ENCODE results near the gene GJA5.

The GJA5 gene

DNA sequence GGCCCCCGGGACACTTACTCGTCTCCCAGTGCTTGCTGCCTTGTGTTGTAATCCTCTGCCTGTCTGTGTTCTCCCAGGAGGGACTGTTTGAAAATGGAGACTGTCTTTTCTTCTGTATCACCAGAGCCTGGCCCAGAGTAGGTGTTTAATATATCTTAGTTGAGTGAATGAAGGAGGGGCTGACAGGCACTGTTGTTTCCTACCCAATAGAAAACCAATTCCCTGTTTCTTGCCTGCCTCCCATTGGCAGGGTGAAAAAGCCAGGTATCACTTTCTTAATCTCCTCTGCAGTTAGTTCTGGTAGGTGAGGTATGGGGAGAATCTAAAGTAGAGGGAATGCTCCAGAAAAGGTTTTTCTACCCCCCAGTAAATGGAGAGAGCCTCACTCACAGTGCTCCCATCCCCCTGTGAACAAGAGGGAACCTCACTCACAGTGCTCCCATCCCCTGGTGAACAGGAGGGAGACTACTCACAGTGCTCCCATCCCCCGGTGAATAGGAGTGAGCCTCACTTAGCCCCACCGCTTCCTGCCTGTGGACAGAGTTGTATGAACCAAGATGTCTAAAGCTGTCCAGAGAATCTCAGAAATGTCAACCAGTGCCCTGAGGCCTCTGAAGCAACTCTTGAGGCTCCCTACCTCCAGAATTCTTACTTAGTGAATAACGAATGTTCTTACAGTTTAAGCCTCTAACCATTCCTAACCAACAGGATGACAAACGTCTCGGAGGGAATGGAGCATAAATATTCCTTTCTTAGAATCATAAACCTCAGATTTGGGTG is at the start of gene GJA5:
TSS of gene GJA5 (minus strand) at position 122 of the 780 bp plus-strand sequence. CDS start 1,364 bp downstream, outside the sequence.
- DNase-seq = no peak
- Mint-ChIP-seq H3K27me3 (peaks cover 19% of the 10 kb centered on the region), H3K9me3 (no peaks in the 10 kb centered on the region), H3K4me1 (peaks cover 34% of the 10 kb centered on the region), H3K27ac (peak within 1 kb of the TSS; percentile 17), H3K36me3 (peaks cover 3% of the 10 kb centered on the region), H3K4me3 (no peak within 1 kb of the TSS)
- CTCF ChIA-PET = no interaction called here

DNA sequence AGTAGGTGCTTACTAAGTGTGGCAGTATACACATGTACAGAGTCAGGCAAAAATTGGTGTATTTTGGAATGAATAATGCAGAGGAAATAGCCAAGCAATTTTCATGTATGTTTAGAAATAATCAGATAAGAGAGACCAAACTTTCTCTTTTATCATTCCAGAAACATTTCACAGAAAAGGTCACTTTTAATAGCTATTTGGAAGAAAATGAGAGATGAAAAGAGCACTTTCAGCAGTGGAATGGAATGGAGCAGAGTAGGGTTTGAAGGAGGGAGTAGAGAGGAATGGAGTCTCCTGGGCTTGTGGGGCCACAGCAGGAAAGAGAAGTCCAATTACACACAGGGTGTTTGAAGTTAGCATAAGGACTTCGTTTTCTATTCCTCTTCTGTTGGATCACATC is 48.8 kb upstream of the GJA5 start:
- Mint-ChIP-seq H3K4me1 (no peaks in the 10 kb centered on the region), H3K27ac (no peak overlapping the region), H3K9me3 (no peaks in the 10 kb centered on the region), H3K4me3 (no peak overlapping the region), H3K36me3 (no peaks in the 10 kb centered on the region), H3K27me3 (peaks cover 4% of the 10 kb centered on the region)
- CTCF ChIA-PET = no interaction called here
- DNase-seq = no peak

DNA sequence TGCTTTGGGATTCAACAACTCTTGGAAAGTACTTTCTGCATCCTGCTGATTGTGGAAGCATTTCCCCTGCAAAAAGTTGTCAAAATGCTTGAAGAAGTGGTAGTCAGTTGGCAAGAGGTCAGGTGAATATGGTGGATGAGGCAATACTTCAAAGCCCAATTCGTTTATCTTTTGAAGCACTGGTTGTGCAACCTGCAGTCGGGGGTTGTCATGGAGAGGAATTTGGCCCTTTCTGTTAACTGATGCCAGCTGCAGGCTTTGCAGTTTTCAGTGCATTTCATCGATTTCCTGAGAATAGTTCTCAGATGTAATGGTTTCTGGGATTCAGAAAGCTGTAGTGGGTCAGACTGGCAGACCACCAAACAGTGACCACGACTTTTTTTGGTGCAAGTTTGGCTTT is 47.6 kb upstream of the GJA5 start:
- H3K4me1 Mint-ChIP-seq = no peaks in the 10 kb centered on the region
- no peaks in the 10 kb centered on the region for H3K27me3 Mint-ChIP-seq
- DNase-seq = no peak
- H3K36me3 Mint-ChIP-seq = no peaks in the 10 kb centered on the region
- CTCF ChIA-PET = no interaction called here
- no peaks in the 10 kb centered on the region for H3K9me3 Mint-ChIP-seq
- no peak overlapping the region for H3K27ac Mint-ChIP-seq
- H3K4me3 Mint-ChIP-seq = no peak overlapping the region

GRCh38 chr1:147807405-147807804 is 47.0 kb upstream of the GJA5 start:
- no peak overlapping the region for H3K4me3 Mint-ChIP-seq
- no peaks in the 10 kb centered on the region for H3K4me1 Mint-ChIP-seq
- H3K9me3 Mint-ChIP-seq = no peaks in the 10 kb centered on the region
- no peak for DNase-seq
- no peaks in the 10 kb centered on the region for H3K27me3 Mint-ChIP-seq
- H3K27ac Mint-ChIP-seq = no peak overlapping the region
- CTCF ChIA-PET = no interaction called here
- H3K36me3 Mint-ChIP-seq = no peaks in the 10 kb centered on the region

GRCh38 chr1:147804942-147805723 is 44.7 kb upstream of the GJA5 start:
- no peaks in the 10 kb centered on the region for H3K9me3 Mint-ChIP-seq
- no peak overlapping the region for H3K4me3 Mint-ChIP-seq
- no peaks in the 10 kb centered on the region for H3K36me3 Mint-ChIP-seq
- H3K4me1 Mint-ChIP-seq = no peaks in the 10 kb centered on the region
- CTCF ChIA-PET = no interaction called here
- no peak for DNase-seq
- no peaks in the 10 kb centered on the region for H3K27me3 Mint-ChIP-seq
- no peak overlapping the region for H3K27ac Mint-ChIP-seq

- H3K9me3 Mint-ChIP-seq = no peaks in the 10 kb centered on the region
- H3K27me3 Mint-ChIP-seq = peaks cover 14% of the 10 kb centered on the region
- no peak overlapping the region for H3K27ac Mint-ChIP-seq
- DNase-seq = no peak
- no peak overlapping the region for H3K4me3 Mint-ChIP-seq
- H3K4me1 Mint-ChIP-seq = no peaks in the 10 kb centered on the region
- CTCF ChIA-PET = no interaction called here
- no peaks in the 10 kb centered on the region for H3K36me3 Mint-ChIP-seq
These were observed 40.4 kb upstream of the GJA5 start for GRCh38 chr1:147800804-147801203.

GRCh38 chr1:147798731-147799130 is 38.3 kb upstream of the GJA5 start:
- Mint-ChIP-seq H3K4me1 (no peaks in the 10 kb centered on the region), H3K9me3 (no peaks in the 10 kb centered on the region), H3K4me3 (no peak overlapping the region), H3K27me3 (peaks cover 19% of the 10 kb centered on the region), H3K27ac (no peak overlapping the region), H3K36me3 (no peaks in the 10 kb centered on the region)
- no peak for DNase-seq
- CTCF ChIA-PET = no interaction called here

DNA sequence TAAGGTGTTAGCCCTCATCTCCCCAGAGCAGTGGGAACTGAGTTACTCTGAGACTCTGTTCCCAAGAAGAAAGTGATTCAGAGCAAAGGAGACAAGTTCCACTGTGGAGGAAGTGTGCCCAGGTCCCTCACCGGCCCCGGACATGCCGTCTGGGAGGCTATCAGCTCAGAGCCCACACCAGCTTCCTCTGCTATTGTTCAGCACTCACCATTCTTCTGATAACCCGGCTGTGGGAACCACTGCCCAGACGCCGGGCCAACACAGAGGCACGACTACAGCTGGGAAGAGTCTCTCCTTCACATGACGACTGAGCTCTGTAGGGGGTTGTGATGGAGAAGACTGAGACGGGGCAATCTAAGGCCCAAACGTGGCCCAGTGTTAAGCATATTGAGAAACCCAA is 34.2 kb upstream of the GJA5 start:
- H3K9me3 Mint-ChIP-seq = no peaks in the 10 kb centered on the region
- H3K4me3 Mint-ChIP-seq = no peak overlapping the region
- no peaks in the 10 kb centered on the region for H3K36me3 Mint-ChIP-seq
- peaks cover 15% of the 10 kb centered on the region for H3K27me3 Mint-ChIP-seq
- no peak overlapping the region for H3K27ac Mint-ChIP-seq
- H3K4me1 Mint-ChIP-seq = no peaks in the 10 kb centered on the region
- CTCF ChIA-PET = no interaction called here
- no peak for DNase-seq

DNA sequence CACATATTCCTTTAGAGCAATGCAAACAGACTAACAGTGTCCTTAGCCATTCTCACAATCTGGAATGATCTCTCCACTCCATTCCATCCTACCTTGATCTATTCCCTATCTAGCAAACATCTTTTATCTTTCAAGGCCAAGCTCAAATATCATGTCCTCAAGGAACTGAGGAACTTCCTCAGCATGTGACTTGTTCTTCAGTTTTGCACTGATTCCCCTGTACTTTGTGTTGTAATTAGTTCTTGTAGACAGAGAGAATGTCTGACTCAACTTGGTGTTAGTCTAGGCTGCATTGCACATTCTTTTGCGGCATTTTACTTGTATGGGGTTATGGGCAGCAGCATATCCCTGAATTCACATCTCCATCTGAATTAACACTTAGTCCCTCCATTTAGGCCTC is 31.5 kb upstream of the GJA5 start:
- CTCF ChIA-PET = no interaction called here
- no peak for DNase-seq
- H3K4me1 Mint-ChIP-seq = no peaks in the 10 kb centered on the region
- H3K9me3 Mint-ChIP-seq = no peaks in the 10 kb centered on the region
- H3K36me3 Mint-ChIP-seq = no peaks in the 10 kb centered on the region
- no peak overlapping the region for H3K4me3 Mint-ChIP-seq
- no peak overlapping the region for H3K27ac Mint-ChIP-seq
- peaks cover 11% of the 10 kb centered on the region for H3K27me3 Mint-ChIP-seq

- CTCF ChIA-PET = no interaction called here
- DNase-seq = no peak
- Mint-ChIP-seq H3K4me1 (no peaks in the 10 kb centered on the region), H3K4me3 (no peak overlapping the region), H3K27me3 (peaks cover 9% of the 10 kb centered on the region), H3K9me3 (no peaks in the 10 kb centered on the region), H3K36me3 (no peaks in the 10 kb centered on the region), H3K27ac (no peak overlapping the region)
These were observed 27.4 kb upstream of the GJA5 start for GRCh38 chr1:147787765-147788164.

- H3K27ac Mint-ChIP-seq = no peak overlapping the region
- no peaks in the 10 kb centered on the region for H3K4me1 Mint-ChIP-seq
- H3K9me3 Mint-ChIP-seq = no peaks in the 10 kb centered on the region
- DNase-seq = no peak
- peaks cover 19% of the 10 kb centered on the region for H3K27me3 Mint-ChIP-seq
- CTCF ChIA-PET = no interaction called here
- H3K4me3 Mint-ChIP-seq = no peak overlapping the region
- no peaks in the 10 kb centered on the region for H3K36me3 Mint-ChIP-seq
These were observed 26.1 kb upstream of the GJA5 start for GRCh38 chr1:147786536-147786935.

DNA sequence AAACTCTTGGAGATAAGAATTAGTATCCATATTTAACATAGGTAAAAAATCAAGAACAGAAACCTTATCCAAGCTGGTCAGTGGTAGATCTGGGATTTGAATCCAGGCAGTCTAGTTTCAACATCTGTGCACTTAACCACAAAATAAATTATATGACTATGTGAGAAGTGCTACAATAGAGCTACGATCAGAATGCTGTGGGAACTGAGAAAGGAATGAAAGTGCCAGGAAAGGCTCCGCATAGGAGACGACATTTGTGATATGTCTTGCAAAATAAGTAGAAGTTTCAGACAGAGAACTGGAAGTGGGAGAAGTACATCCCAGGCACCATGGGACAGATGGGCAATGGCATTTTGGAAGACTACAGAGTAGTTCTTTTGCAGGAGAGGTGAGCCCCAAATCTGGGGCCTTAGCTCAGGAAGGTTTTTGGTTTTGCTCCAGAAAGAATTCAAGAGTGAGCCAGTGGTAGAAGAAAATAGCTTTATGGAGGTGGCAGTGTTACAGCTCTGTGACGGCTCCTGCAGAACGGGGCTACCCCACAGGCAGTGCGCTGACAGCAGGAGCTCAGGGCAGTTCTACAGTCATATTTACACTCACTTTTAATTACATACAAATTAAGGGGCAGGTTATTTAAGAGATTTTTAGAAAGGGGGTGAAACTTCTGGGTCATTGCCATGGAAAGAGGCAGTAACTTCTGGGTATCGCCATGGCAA is 25.5 kb upstream of the GJA5 start:
- H3K36me3 Mint-ChIP-seq = no peaks in the 10 kb centered on the region
- CTCF ChIA-PET = no interaction called here
- no peaks in the 10 kb centered on the region for H3K4me1 Mint-ChIP-seq
- no peak overlapping the region for H3K4me3 Mint-ChIP-seq
- H3K27me3 Mint-ChIP-seq = peaks cover 25% of the 10 kb centered on the region
- no peak for DNase-seq
- no peaks in the 10 kb centered on the region for H3K9me3 Mint-ChIP-seq
- H3K27ac Mint-ChIP-seq = no peak overlapping the region

DNA sequence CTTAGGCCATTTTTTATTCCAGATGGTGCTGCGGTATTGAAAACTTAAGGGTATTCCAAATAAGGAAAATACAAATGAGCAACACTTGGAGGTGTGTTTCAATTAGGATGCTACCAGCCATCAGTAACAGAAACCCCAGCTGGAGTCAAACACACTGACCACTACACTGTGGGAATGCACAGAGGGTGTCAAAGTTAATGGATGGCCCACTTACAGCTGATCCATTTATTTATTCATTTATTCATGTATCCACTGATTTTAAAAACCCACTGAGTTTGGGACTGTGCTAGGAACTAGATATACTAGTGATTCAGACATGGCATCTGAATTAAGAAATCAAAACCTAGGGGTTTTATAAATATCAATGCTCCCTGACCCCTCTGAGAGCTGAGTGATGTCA is 24.5 kb upstream of the GJA5 start:
- DNase-seq = no peak
- H3K27ac Mint-ChIP-seq = no peak overlapping the region
- H3K4me3 Mint-ChIP-seq = no peak overlapping the region
- no peaks in the 10 kb centered on the region for H3K4me1 Mint-ChIP-seq
- H3K36me3 Mint-ChIP-seq = no peaks in the 10 kb centered on the region
- H3K9me3 Mint-ChIP-seq = no peaks in the 10 kb centered on the region
- CTCF ChIA-PET = interaction anchor here (0.6 kb wide), 1 partner anchor 216 kb away, joined by 3 read pairs; no protein-coding TSS in a partner anchor
- peaks cover 35% of the 10 kb centered on the region for H3K27me3 Mint-ChIP-seq

- CTCF ChIA-PET = no interaction called here
- Mint-ChIP-seq H3K9me3 (no peaks in the 10 kb centered on the region), H3K27ac (no peak overlapping the region), H3K4me3 (no peak overlapping the region), H3K4me1 (no peaks in the 10 kb centered on the region), H3K36me3 (no peaks in the 10 kb centered on the region), H3K27me3 (peaks cover 35% of the 10 kb centered on the region)
- DNase-seq = no peak
These were observed 20.7 kb upstream of the GJA5 start for GRCh38 chr1:147781056-147781471.

GRCh38 chr1:147777694-147778093 is 17.3 kb upstream of the GJA5 start:
- DNase-seq = no peak
- no peaks in the 10 kb centered on the region for H3K36me3 Mint-ChIP-seq
- H3K27me3 Mint-ChIP-seq = peaks cover 62% of the 10 kb centered on the region
- H3K27ac Mint-ChIP-seq = no peak overlapping the region
- CTCF ChIA-PET = no interaction called here
- no peaks in the 10 kb centered on the region for H3K9me3 Mint-ChIP-seq
- H3K4me3 Mint-ChIP-seq = no peak overlapping the region
- H3K4me1 Mint-ChIP-seq = no peaks in the 10 kb centered on the region

Measured in activated naive CD4-positive, alpha-beta T cell treated with anti-CD3 and anti-CD28 coated beads, Interleukin-2, amount 10 ng/mL, durations not matched to agents 7 days and 5 days (primary cell).